H9 (cell line): ENCODE results near the gene OR1A2. TPM values are rescaled to one million over a fixed set of nuclear protein-coding genes. Genes with fewer than 3 reads are reported as not detected.
A peak's percentile ranks its signal among the peaks of the same experiment; 100 is the strongest.
"Not testable (repeated sequence)": the region's sequence is repeated elsewhere in the genome, so short reads cannot be mapped to it uniquely, and the experiment has no call there.

ENCODE experiments used
- DNase-seq: peaks from one replicate; pipeline ENCODE4 v3.0.0-alpha.2; 2017
- H2AFZ ChIP-seq: one replicate; pipeline ENCODE4 v1.6.1; 2013; ENCODE audit warnings: mild to moderate bottlenecking, low read length, control low read depth, moderate library complexity
- H2AK5ac ChIP-seq: 2 replicates; pipeline ENCODE4 v1.6.1; 2013; ENCODE audit warnings: low read length, control low read depth, mixed read lengths; ENCODE audit not compliant: insufficient read length
- H2BK120ac ChIP-seq: one replicate; pipeline ENCODE4 v1.6.1; 2013; ENCODE audit warnings: low read depth, mild to moderate bottlenecking, low read length, control low read depth, inconsistent platforms; ENCODE audit not compliant: poor library complexity, severe bottlenecking
- H2BK12ac ChIP-seq: 2 replicates; pipeline ENCODE4 v1.6.1; 2013; ENCODE audit warnings: low read length, control low read depth, mixed read lengths, low read depth; ENCODE audit not compliant: insufficient read length
- H2BK15ac ChIP-seq: 2 replicates; pipeline ENCODE4 v1.6.1; 2013; ENCODE audit warnings: low read depth, low read length, control low read depth
- H2BK20ac ChIP-seq: one replicate; pipeline ENCODE4 v1.6.1; 2013; ENCODE audit warnings: low read depth, mild to moderate bottlenecking, low read length, control low read depth, inconsistent platforms; ENCODE audit not compliant: poor library complexity, severe bottlenecking
- H2BK5ac ChIP-seq: 2 replicates; pipeline ENCODE4 v1.6.1; 2013; ENCODE audit warnings: low read length, control low read depth, mixed read lengths; ENCODE audit not compliant: insufficient read length
- H3K14ac ChIP-seq: 2 replicates; pipeline ENCODE4 v1.6.1; 2013; ENCODE audit warnings: low read length, control low read depth; ENCODE audit not compliant: insufficient read depth
- H3K18ac ChIP-seq: 2 replicates; pipeline ENCODE4 v1.6.1; 2013; ENCODE audit warnings: low read depth, mild to moderate bottlenecking, mixed read lengths, low read length, control low read depth; ENCODE audit not compliant: insufficient read length
- H3K23ac ChIP-seq: 2 replicates; pipeline ENCODE4 v1.6.1; 2013; ENCODE audit warnings: low read length, control low read depth, mixed read lengths, low read depth; ENCODE audit not compliant: insufficient read length
- H3K23me2 ChIP-seq: 2 replicates; pipeline ENCODE4 v1.6.1; 2013; ENCODE audit warnings: low read depth, mild to moderate bottlenecking, mixed read lengths, low read length, control low read depth; ENCODE audit not compliant: insufficient read length, poor library complexity, severe bottlenecking
- H3K27ac ChIP-seq: 2 replicates; pipeline ENCODE4 v1.5.1; 2013; ENCODE audit warnings: low read length, control low read depth, mixed read lengths, low read depth; ENCODE audit not compliant: insufficient read length
- H3K27me3 ChIP-seq: 2 replicates; pipeline ENCODE4 v1.6.1; 2013; ENCODE audit warnings: low read length, control low read depth, inconsistent platforms; ENCODE audit not compliant: insufficient read depth
- H3K4ac ChIP-seq: 2 replicates; pipeline ENCODE4 v1.6.1; 2013; ENCODE audit warnings: low read depth, mild to moderate bottlenecking, control low read depth, inconsistent platforms, low read length, moderate library complexity
- H3K4me1 ChIP-seq: 2 replicates; pipeline ENCODE4 v1.6.1; 2013; ENCODE audit warnings: low read length, control low read depth, inconsistent platforms; ENCODE audit not compliant: insufficient read depth
- H3K4me2 ChIP-seq: 2 replicates; pipeline ENCODE4 v1.6.1; 2013; ENCODE audit warnings: low read length, control low read depth, mixed read lengths; ENCODE audit not compliant: insufficient read length, insufficient read depth
- H3K56ac ChIP-seq: 2 replicates; pipeline ENCODE4 v1.6.1; 2013; ENCODE audit warnings: low read depth, mild to moderate bottlenecking, mixed read lengths, low read length, control low read depth; ENCODE audit not compliant: insufficient read length
- H3K79me1 ChIP-seq: 2 replicates; pipeline ENCODE4 v1.6.1; 2013; ENCODE audit warnings: low read depth, mild to moderate bottlenecking, moderate library complexity, low read length, control low read depth, inconsistent platforms; ENCODE audit not compliant: insufficient read depth, poor library complexity, severe bottlenecking
- H3K79me2 ChIP-seq: 2 replicates; pipeline ENCODE4 v1.6.1; 2013; ENCODE audit warnings: low read length, control low read depth, inconsistent platforms; ENCODE audit not compliant: insufficient read depth
- H3K9ac ChIP-seq: 2 replicates; pipeline ENCODE4 v1.6.1; 2013; ENCODE audit warnings: low read length, control low read depth, mixed read lengths; ENCODE audit not compliant: insufficient read length; ENCODE audit errors: extremely low read depth
- H3K9me3 ChIP-seq: one replicate; pipeline ENCODE4 v1.6.1; 2013; ENCODE audit warnings: low read depth, low read length, inconsistent platforms; ENCODE audit not compliant: control insufficient read depth
- H3T11ph ChIP-seq: one replicate; pipeline ENCODE4 v1.6.1; 2013; ENCODE audit warnings: mild to moderate bottlenecking, low read length, control low read depth, inconsistent platforms
- H4K20me1 ChIP-seq: one replicate; pipeline ENCODE4 v1.6.1; 2013; ENCODE audit not compliant: control insufficient read depth, insufficient read length, insufficient read depth
- H4K5ac ChIP-seq: 2 replicates; pipeline ENCODE4 v1.6.1; 2013; ENCODE audit warnings: low read depth, mild to moderate bottlenecking, mixed read lengths, low read length, control low read depth; ENCODE audit not compliant: insufficient read length
- H4K8ac ChIP-seq: replicated peaks from 2 replicates; pipeline ENCODE4 v1.6.1; 2013; ENCODE audit warnings: low read length, control low read depth, mixed read lengths, low read depth; ENCODE audit not compliant: insufficient read length
- H4K91ac ChIP-seq: 2 replicates; pipeline ENCODE4 v1.6.1; 2013; ENCODE audit warnings: low read depth, mild to moderate bottlenecking, moderate library complexity, mixed read lengths, low read length, control low read depth; ENCODE audit not compliant: insufficient read length
- H3K27ac Mint-ChIP-seq, 3 experiments: 2 replicates in 2 of 3; 3 replicates in 1 of 3; pipeline ENCODE4 v1.8.0; 2020 to 2021; ENCODE audit warnings: mixed read lengths in 3 of 3, mild to moderate bottlenecking in 1 of 3, moderate library complexity in 1 of 3
- H3K27me3 Mint-ChIP-seq: 2 replicates; pipeline ENCODE4 v1.8.0; 2021; ENCODE audit warnings: low read depth, mild to moderate bottlenecking, moderate library complexity, mixed read lengths
- H3K36me3 Mint-ChIP-seq, 3 experiments: 2 replicates in 2 of 3; 3 replicates in 1 of 3; pipeline ENCODE4 v1.8.0; 2020 to 2021; ENCODE audit warnings: low read depth in 3 of 3, mixed read lengths in 3 of 3; ENCODE audit not compliant: insufficient read depth in 1 of 3
- H3K4me1 Mint-ChIP-seq, 2 experiments: 2 replicates each; pipeline ENCODE4 v1.8.0; 2020; ENCODE audit warnings: mixed read lengths in 2 of 2
- H3K4me3 Mint-ChIP-seq, 2 experiments: 2 replicates in 1 of 2; 3 replicates in 1 of 2; pipeline ENCODE4 v1.8.0; 2020 to 2021; ENCODE audit warnings: mild to moderate bottlenecking in 2 of 2, mixed read lengths in 2 of 2, moderate library complexity in 1 of 2
- H3K9me3 Mint-ChIP-seq, 2 experiments: 2 replicates in 1 of 2; 3 replicates in 1 of 2; pipeline ENCODE4 v1.8.0; 2020; ENCODE audit warnings: mild to moderate bottlenecking in 2 of 2, mixed read lengths in 2 of 2, moderate library complexity in 1 of 2
- WGBS: extraction: QIAGEN DNeasy Blood & Tissue Kit; methylation state at CpG from one replicate; pipeline ENCODE4 v1.1.7; 2013; ENCODE audit warnings: missing lambda C conversion rate, low lambda C conversion rate, mixed read lengths; ENCODE audit not compliant: insufficient read length; ENCODE audit errors: extremely low coverage; 5-methylcytosine and 5-hydroxymethylcytosine counted together
- total RNA-seq: library from RNA; stranded (reverse); gene quantifications from 2 replicates; pipeline ENCODE4 v1.2.1, GENCODE V29; 2021
- TF ChIP-seq, protein P1 (sequence below): fragments of 200-600 bp; sonication (generic); conservative IDR thresholded peaks from 3 replicates; pipeline ENCODE4 v1.8.0; 2021; ENCODE audit warnings: antibody characterized with exemption, mild to moderate bottlenecking

Gene OR1A2
- total RNA-seq, 1 experiment from 2014 or later: not detected

DNA sequence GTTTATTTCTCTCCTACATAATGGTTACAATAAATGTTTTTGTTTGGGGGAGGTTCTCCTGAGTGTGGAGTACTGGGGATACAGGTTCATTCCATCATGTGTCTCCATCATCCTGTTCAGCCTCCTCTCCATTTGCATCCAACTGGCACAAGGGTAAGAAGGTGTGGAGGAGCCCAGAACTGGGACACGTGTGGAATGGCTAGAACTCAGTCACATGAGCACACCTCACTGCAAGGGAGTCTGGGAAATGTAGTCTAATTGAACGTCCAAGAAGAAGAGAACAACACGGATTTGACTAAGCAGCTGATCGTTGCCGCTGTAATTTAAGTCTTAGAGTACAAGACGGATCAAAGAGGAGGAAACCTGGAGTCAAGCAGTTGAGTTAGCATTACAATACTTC, 16.3 kb downstream of the OR1A2 start:
- H3K27me3 Mint-ChIP-seq: no peaks in the 10 kb centered on the region; the same call in 1 of the 2 replicates
- Histone ChIP-seq H4K91ac (no peak overlapping the region), H3K23ac (no peak overlapping the region), H3K14ac (no peak overlapping the region), H2AFZ (no peak overlapping the region), H4K8ac (no peak overlapping the region), H3T11ph (no peak overlapping the region), H3K79me2 (no peaks in the 10 kb centered on the region), H2AK5ac (no peak overlapping the region), H3K18ac (no peak overlapping the region), H3K9ac (no peak overlapping the region), H2BK12ac (no peak overlapping the region), H3K56ac (no peak overlapping the region), H3K27me3 (no peaks in the 10 kb centered on the region), H3K4me2 (no peak overlapping the region), H3K23me2 (no peaks in the 10 kb centered on the region), H2BK15ac (no peak overlapping the region), H3K9me3 (peaks cover 63% of the 10 kb centered on the region), H3K79me1 (no peaks in the 10 kb centered on the region), H2BK20ac (no peak overlapping the region), H3K27ac (no peak overlapping the region), H3K4me1 (no peaks in the 10 kb centered on the region), H4K20me1 (no peaks in the 10 kb centered on the region), H2BK5ac (no peak overlapping the region), H3K4ac (no peak overlapping the region), H4K5ac (no peak overlapping the region), H2BK120ac (no peak overlapping the region)
- H3K27ac Mint-ChIP-seq: no peak overlapping the region
- peaks cover 64 to 94% of the 10 kb centered on the region in 2 experiments for H3K9me3 Mint-ChIP-seq
- peak; percentile 34 for DNase-seq
- TF ChIP-seq, protein P1, sequence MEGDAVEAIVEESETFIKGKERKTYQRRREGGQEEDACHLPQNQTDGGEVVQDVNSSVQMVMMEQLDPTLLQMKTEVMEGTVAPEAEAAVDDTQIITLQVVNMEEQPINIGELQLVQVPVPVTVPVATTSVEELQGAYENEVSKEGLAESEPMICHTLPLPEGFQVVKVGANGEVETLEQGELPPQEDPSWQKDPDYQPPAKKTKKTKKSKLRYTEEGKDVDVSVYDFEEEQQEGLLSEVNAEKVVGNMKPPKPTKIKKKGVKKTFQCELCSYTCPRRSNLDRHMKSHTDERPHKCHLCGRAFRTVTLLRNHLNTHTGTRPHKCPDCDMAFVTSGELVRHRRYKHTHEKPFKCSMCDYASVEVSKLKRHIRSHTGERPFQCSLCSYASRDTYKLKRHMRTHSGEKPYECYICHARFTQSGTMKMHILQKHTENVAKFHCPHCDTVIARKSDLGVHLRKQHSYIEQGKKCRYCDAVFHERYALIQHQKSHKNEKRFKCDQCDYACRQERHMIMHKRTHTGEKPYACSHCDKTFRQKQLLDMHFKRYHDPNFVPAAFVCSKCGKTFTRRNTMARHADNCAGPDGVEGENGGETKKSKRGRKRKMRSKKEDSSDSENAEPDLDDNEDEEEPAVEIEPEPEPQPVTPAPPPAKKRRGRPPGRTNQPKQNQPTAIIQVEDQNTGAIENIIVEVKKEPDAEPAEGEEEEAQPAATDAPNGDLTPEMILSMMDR: no peak
- H3K4me1 Mint-ChIP-seq: no peaks in the 10 kb centered on the region
- WGBS: no CpG with 5 or more reads among the region's 6 CpGs
- peaks cover 0 to 23% (median 2%) of the 10 kb centered on the region in 3 experiments; a peak in 3 of 7 replicates for H3K36me3 Mint-ChIP-seq
- H3K4me3 Mint-ChIP-seq: no peak overlapping the region

DNA sequence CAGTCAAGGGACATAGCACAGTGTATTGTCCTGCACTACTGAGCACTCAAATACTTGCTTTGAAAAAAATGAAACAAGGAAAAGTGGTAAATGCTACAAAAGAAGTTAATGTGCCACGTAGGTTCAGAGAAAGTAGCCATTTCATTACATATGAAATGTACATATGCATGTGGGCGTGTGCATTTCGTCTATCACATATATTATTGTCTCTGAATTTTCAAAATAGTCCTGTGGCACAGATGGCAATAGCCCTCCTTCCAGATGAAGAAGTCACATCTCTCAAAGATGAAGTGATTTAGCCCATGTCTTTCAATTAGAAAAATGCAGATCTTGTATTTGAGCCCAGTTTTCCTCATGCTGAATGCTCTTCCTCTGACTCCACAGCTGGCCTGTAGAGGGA, 22.7 kb downstream of the OR1A2 start:
- H3K9me3 Mint-ChIP-seq: peaks cover 66 to 88% of the 10 kb centered on the region in 2 experiments
- H3K27me3 Mint-ChIP-seq, H2BK12ac ChIP-seq, H2AK5ac ChIP-seq, H3K56ac ChIP-seq, H3K4me2 ChIP-seq, H2BK20ac ChIP-seq, H2BK120ac ChIP-seq, H3K18ac ChIP-seq, H2BK15ac ChIP-seq, H2BK5ac ChIP-seq, H4K5ac ChIP-seq, H3K79me1 ChIP-seq, H4K20me1 ChIP-seq, H3K27ac Mint-ChIP-seq, H3K23ac ChIP-seq, H3K4me1 Mint-ChIP-seq, H3K4me3 Mint-ChIP-seq, H3K4me1 ChIP-seq, H3K4ac ChIP-seq, H4K91ac ChIP-seq, DNase-seq, H3K79me2 ChIP-seq, H3K27me3 ChIP-seq, H2AFZ ChIP-seq, H3K23me2 ChIP-seq, H4K8ac ChIP-seq, H3T11ph ChIP-seq, H3K14ac ChIP-seq, H3K27ac ChIP-seq, H3K9ac ChIP-seq, H3K36me3 Mint-ChIP-seq: not testable (repeated sequence)
- no CpG with 5 or more reads among the region's 3 CpGs for whole genome bisulfite sequencing
- peaks cover 48% of the 10 kb centered on the region for H3K9me3 ChIP-seq
